K562 (cell line): ENCODE results near the gene FUT6. TPM values are rescaled to one million over a fixed set of nuclear protein-coding genes. Genes with fewer than 3 reads are reported as not detected.

Source experiments
- ATAC-seq: fragments of 200-7000 bp; cut with Tn5 transposase; 3 replicates; pipeline ENCODE4 v1.9.1; 2020; ENCODE audit warnings: moderate library complexity
- BruUV-seq: library from RNA; stranded (reverse); fragments of 400-500 nt; replicated peaks from 2 replicates; lab custom pipeline; 2021; lab: Mats Ljungman, UMichigan
- CTCF ChIA-PET: fragments of 300-600 bp; formaldehyde crosslinking; extraction: SDS; loops from one replicate; lab custom pipeline; 2021; ENCODE audit warnings: low intra/inter-chr PET ratio; lab: Yijun Ruan, JAX
- POLR2A ChIA-PET: fragments of 300-600, 350-650 bp; sonication (Branson Sonifier 250); formaldehyde crosslinking; extraction: SDS; loops from one replicate; lab custom pipeline; 2021; ENCODE audit warnings: antibody characterized with exemption, inconsistent platforms; lab: Yijun Ruan, JAX
- DNase-seq, 4 experiments: peaks; one replicate each; pipeline versions ENCODE4 v3.0.0 to v3.0.0-alpha.2; 2011 to 2018; ENCODE audit warnings: low spot score in 3 of 4, mixed read lengths in 3 of 4; ENCODE audit errors: extremely low read depth in 1 of 4
- FAIRE-seq: peaks from 2 replicates; lab custom pipeline; 2011; peaks lifted over from hg19 to GRCh38; lab: Jason Lieb, UNC
- H2AFZ ChIP-seq: 2 replicates; pipeline ENCODE4 v1.6.0; 2011; ENCODE audit warnings: low read depth, low read length, control low read depth, inconsistent platforms
- H3K27ac ChIP-seq: fragments of 200-600 bp; 3 replicates; pipeline ENCODE4 v1.8.0; 2011; ENCODE audit warnings: low read depth, mild to moderate bottlenecking, control low read depth, inconsistent platforms, low read length, moderate library complexity, mixed read lengths; ENCODE audit errors: extremely low read depth
- H3K27me3 ChIP-seq, 2 experiments: fragments of 300-600 bp in 1 of 2; 2 replicates in 1 of 2; 3 replicates in 1 of 2; pipeline versions ENCODE4 v1.6.0 to v1.8.0; 2011; ENCODE audit warnings: inconsistent platforms in 2 of 2, low read length in 2 of 2, mild to moderate bottlenecking in 1 of 2, mixed read lengths in 1 of 2, moderate library complexity in 1 of 2; ENCODE audit not compliant: control insufficient read depth in 2 of 2, insufficient read depth in 2 of 2
- H3K36me3 ChIP-seq: fragments of 300-600 bp; 3 replicates; pipeline ENCODE4 v1.8.0; 2011; ENCODE audit warnings: mild to moderate bottlenecking, low read length, inconsistent platforms; ENCODE audit not compliant: control insufficient read depth, insufficient read depth
- H3K4me1 ChIP-seq, 2 experiments: fragments of 200-600 bp in 1 of 2; replicated peaks in 1 of 2; 2 replicates in 1 of 2; 3 replicates in 1 of 2; pipeline versions ENCODE4 v1.5.1 to v1.8.0; 2011; ENCODE audit warnings: inconsistent platforms in 2 of 2, low read length in 2 of 2, mild to moderate bottlenecking in 1 of 2, mixed read lengths in 1 of 2, moderate library complexity in 1 of 2; ENCODE audit not compliant: control insufficient read depth in 2 of 2, insufficient read depth in 2 of 2
- H3K4me2 ChIP-seq: 2 replicates; pipeline ENCODE4 v1.6.1; 2011; ENCODE audit warnings: low read length, control low read depth, inconsistent platforms, mixed read lengths; ENCODE audit not compliant: insufficient read depth
- H3K4me3 ChIP-seq: fragments of 200-600 bp; sonication (generic), shearing (Covaris generic); 2 replicates; pipeline ENCODE4 v1.5.1; 2016; ENCODE audit warnings: control low read depth, inconsistent platforms
- H3K79me2 ChIP-seq: fragments of 200-600 bp; 3 replicates; pipeline ENCODE4 v1.8.0; 2011; ENCODE audit warnings: low read length, inconsistent platforms; ENCODE audit not compliant: control insufficient read depth, insufficient read depth
- H3K9ac ChIP-seq, 2 experiments: 2 replicates each; pipeline versions ENCODE4 v1.6.0 to v1.6.1; 2011; ENCODE audit warnings: low read depth in 2 of 2, low read length in 2 of 2, control low read depth in 1 of 2, inconsistent platforms in 1 of 2, mild to moderate bottlenecking in 1 of 2, mixed read lengths in 1 of 2; ENCODE audit not compliant: insufficient read depth in 1 of 2
- H3K9me1 ChIP-seq: one replicate; pipeline ENCODE4 v1.6.0; 2011; ENCODE audit warnings: inconsistent platforms, mild to moderate bottlenecking, low read length, moderate library complexity; ENCODE audit not compliant: control insufficient read depth, insufficient read depth
- H3K9me3 ChIP-seq: replicated peaks from 2 replicates; pipeline ENCODE4 v1.5.1; 2011; ENCODE audit warnings: low read depth, low read length, inconsistent platforms; ENCODE audit not compliant: control insufficient read depth, insufficient read depth
- H4K20me1 ChIP-seq: replicated peaks from 2 replicates; pipeline ENCODE4 v1.6.1; 2011; ENCODE audit warnings: low read length, inconsistent platforms, mixed read lengths; ENCODE audit not compliant: control insufficient read depth, insufficient read depth
- ZNF24 ChIP-seq: fragments of 450-650 bp; IDR thresholded peaks from 2 replicates; pipeline ENCODE4 v1.6.1; 2016
- whole genome bisulfite sequencing: fragments of 100-300 bp; shearing (Covaris generic); methylation state at CpG from one replicate; pipeline ENCODE4 v1.1.6; 2016; ENCODE audit warnings: low coverage, mixed read lengths; ENCODE audit not compliant: insufficient coverage; ENCODE audit errors: missing lambda C conversion rate; 5-methylcytosine and 5-hydroxymethylcytosine counted together
- in situ Hi-C: fragments of 300-500 bp; cut with MboI; formaldehyde crosslinking; loops from 4 replicates; pipeline ENCODE4 v1.15.0; 2018; ENCODE audit warnings: inconsistent platforms, mixed read lengths
- intact Hi-C: fragments of 100-400 bp; cut with micrococcal nuclease; formaldehyde crosslinking; loops from 2 replicates; pipeline ENCODE4 v1.14.2; 2022
- polyA plus RNA-seq, 8 experiments: library from polyadenylated mRNA; depleted of rRNA in 4 of 8; stranded (reverse) in 5 of 8; unstranded in 3 of 8; fragments of >200 nt; fragmentation: Nextera tagmentation in 2 of 8; fragmentation: Illumina TruSeq in 1 of 8; extraction: Ambion mirVana in 2 of 8; extraction: Trizol in 1 of 8; gene quantifications; 2 replicates each; pipeline versions ENCODE4 v1.2.1 to v1.2.3, GENCODE V29; 2011 to 2014; ENCODE audit warnings: inconsistent platforms in 1 of 8, missing spikeins in 1 of 8
- total RNA-seq, 7 experiments: library from RNA; depleted of rRNA in 6 of 7; stranded (reverse); fragments of >200 nt in 6 of 7; fragmentation: Illumina TruSeq in 2 of 7; extraction: Trizol in 2 of 7; gene quantifications; 2 replicates each; pipeline versions ENCODE4 v1.2.1 to v1.2.3, GENCODE V29; 2011 to 2021; ENCODE audit warnings: low replicate concordance in 1 of 7
- TF ChIP-seq, protein P1 (sequence below): fragments of 250-450 bp; sonication (Bioruptor Pico); IDR thresholded peaks from 2 replicates; pipeline ENCODE4 v1.8.0; 2022; ENCODE audit warnings: moderate library complexity, mild to moderate bottlenecking, inconsistent platforms

Gene FUT6
- total and polyA plus RNA-seq, 9 of the 15 experiments (the other 6 are each of a cell fraction or from before 2014, with no cell fraction given): 0.04 TPM; not detected in 8

- in situ Hi-C loops (no loop called here), intact Hi-C loops (no loop called here)
- H3K9ac ChIP-seq: no peak overlapping the region
- no peaks in the 10 kb centered on the region for H3K79me2 ChIP-seq
- H3K4me3 ChIP-seq: no peak overlapping the region
- no peaks in the 10 kb centered on the region for H3K36me3 ChIP-seq
- BruUV-seq: no TSS peak
- TF ChIP-seq, protein P1, sequence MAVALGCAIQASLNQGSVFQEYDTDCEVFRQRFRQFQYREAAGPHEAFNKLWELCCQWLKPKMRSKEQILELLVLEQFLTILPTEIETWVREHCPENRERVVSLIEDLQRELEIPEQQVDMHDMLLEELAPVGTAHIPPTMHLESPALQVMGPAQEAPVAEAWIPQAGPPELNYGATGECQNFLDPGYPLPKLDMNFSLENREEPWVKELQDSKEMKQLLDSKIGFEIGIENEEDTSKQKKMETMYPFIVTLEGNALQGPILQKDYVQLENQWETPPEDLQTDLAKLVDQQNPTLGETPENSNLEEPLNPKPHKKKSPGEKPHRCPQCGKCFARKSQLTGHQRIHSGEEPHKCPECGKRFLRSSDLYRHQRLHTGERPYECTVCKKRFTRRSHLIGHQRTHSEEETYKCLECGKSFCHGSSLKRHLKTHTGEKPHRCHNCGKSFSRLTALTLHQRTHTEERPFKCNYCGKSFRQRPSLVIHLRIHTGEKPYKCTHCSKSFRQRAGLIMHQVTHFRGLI (CRISPR knock-in tag): no peak
- TF ChIP-seq ZNF24: 0 out of 2 replicates have a peak, but pooled peaks have one; percentile 32
- no peak overlapping the region for H2AFZ ChIP-seq
- WGBS: 16% methylated on average over 15 of the region's 19 CpGs
- FAIRE-seq: no peak
- ChIA-PET POLR2A (interaction anchor here (0.6 kb wide), 1 partner anchor 17 kb away, joined by 3 read pairs; no protein-coding TSS in a partner anchor), CTCF (no interaction called here)
- peaks cover 2 to 19% of the 10 kb centered on the region in 2 experiments; a peak in 2 of 5 replicates for H3K4me1 ChIP-seq
- no peak for ATAC-seq
- H3K9me3 ChIP-seq: no peaks in the 10 kb centered on the region
- H4K20me1 ChIP-seq: no peaks in the 10 kb centered on the region
- H3K4me2 ChIP-seq: no peak overlapping the region
- DNase-seq: no peak
- no peak overlapping the region for H3K27ac ChIP-seq
- H3K27me3 ChIP-seq: peaks cover 15 to 42% of the 10 kb centered on the region in 2 experiments; a peak in 4 of 5 replicates
- no peaks in the 10 kb centered on the region for H3K9me1 ChIP-seq
Measured at GRCh38 chr19:5881543-5882299, 42.2 kb upstream of the FUT6 start.
